Stimulated activated CD8-positive, alpha-beta memory T cell treated with anti-CD3 and anti-CD28 coated beads, Interleukin-2, amount 100 ng/mL, for 1 hour (primary cell): ENCODE results near the gene ZFYVE28.

ENCODE experiments used
- DNase-seq, 2 donors: peaks; one replicate each; pipeline ENCODE4 v3.0.0-alpha.2; 2020; ENCODE audit warnings: low read depth in 2 of 2

Gene ZFYVE28

GRCh38 chr4:2260344-2261109 is 157.9 kb downstream of the ZFYVE28 start:
- no peak for DNase-seq

- no peak for DNase-seq
Measured at GRCh38 chr4:2259541-2260343, 158.7 kb downstream of the ZFYVE28 start.

GRCh38 chr4:2259036-2259540 is 159.4 kb downstream of the ZFYVE28 start:
- DNase-seq, result no peak

GRCh38 chr4:2258091-2259035 is 160.1 kb downstream of the ZFYVE28 start:
- DNase-seq, result no peak

GRCh38 chr4:2257361-2258081 is 160.9 kb downstream of the ZFYVE28 start:
- DNase-seq, result no peak

GRCh38 chr4:2256781-2257191 is 161.7 kb downstream of the ZFYVE28 start:
- DNase-seq, result no peak

GRCh38 chr4:2256156-2256731 is 162.2 kb downstream of the ZFYVE28 start:
- no peak for DNase-seq

GRCh38 chr4:2255501-2256155 is 162.8 kb downstream of the ZFYVE28 start:
- no peak for DNase-seq

- no peak for DNase-seq
Measured at GRCh38 chr4:2254665-2255500, 163.6 kb downstream of the ZFYVE28 start.

- no peak for DNase-seq
Measured at GRCh38 chr4:2253160-2254084, 165.0 kb downstream of the ZFYVE28 start.

GRCh38 chr4:2252530-2253091 is 165.8 kb downstream of the ZFYVE28 start:
- no peak for DNase-seq

GRCh38 chr4:2251795-2252529 is 166.5 kb downstream of the ZFYVE28 start:
- DNase-seq, result no peak

GRCh38 chr4:2251073-2251794 is 167.2 kb downstream of the ZFYVE28 start:
- no peak for DNase-seq

- DNase-seq, result no peak
Measured at GRCh38 chr4:2250357-2251072, 167.9 kb downstream of the ZFYVE28 start.

- no peak for DNase-seq
Measured at GRCh38 chr4:2249526-2250356, 168.7 kb downstream of the ZFYVE28 start.
